Neural progenitor cell (in vitro differentiated cells): ENCODE measurements around the gene PRTFDC1. TPM values are rescaled to one million over a fixed set of nuclear protein-coding genes. Genes with fewer than 3 reads are reported as not detected.

Source experiments
- DNase-seq: peaks from one replicate; pipeline ENCODE4 v3.0.0-alpha.2; 2016; ENCODE audit warnings: low spot score
- H2AFZ ChIP-seq: fragments of 200-600 bp; sonication (generic); replicated peaks from 2 replicates; pipeline ENCODE4 v1.6.1; 2016; ENCODE audit warnings: antibody characterized with exemption
- H3F3A ChIP-seq: fragments of 200-600 bp; sonication (generic); 2 replicates; pipeline ENCODE4 v1.6.1; 2016; ENCODE audit warnings: antibody characterized with exemption, low read depth
- H3K27ac ChIP-seq: fragments of 200-600 bp; sonication (generic); 2 replicates; pipeline ENCODE4 v1.5.1; 2016; ENCODE audit warnings: mild to moderate bottlenecking
- H3K27me3 ChIP-seq: fragments of 200-600 bp; sonication (generic); 2 replicates; pipeline ENCODE4 v1.6.1; 2016; ENCODE audit warnings: mild to moderate bottlenecking, moderate library complexity
- H3K36me3 ChIP-seq: fragments of 200-600 bp; sonication (generic); 2 replicates; pipeline ENCODE4 v1.5.1; 2016
- H3K4me1 ChIP-seq: fragments of 200-600 bp; sonication (generic); 2 replicates; pipeline ENCODE4 v1.6.1; 2016; ENCODE audit warnings: mixed run types
- H3K4me2 ChIP-seq: fragments of 200-600 bp; sonication (generic); 2 replicates; pipeline ENCODE4 v1.6.1; 2016
- H3K4me3 ChIP-seq: fragments of 200-600 bp; sonication (generic); 2 replicates; pipeline ENCODE4 v1.5.1; 2016
- H3K79me2 ChIP-seq: fragments of 200-600 bp; sonication (generic); 2 replicates; pipeline ENCODE4 v1.6.1; 2016; ENCODE audit warnings: low read depth
- H3K9ac ChIP-seq: fragments of 200-600 bp; sonication (generic); 2 replicates; pipeline ENCODE4 v1.6.1; 2016
- H3K9me3 ChIP-seq: fragments of 200-600 bp; sonication (generic); 2 replicates; pipeline ENCODE4 v1.5.1; 2016; ENCODE audit warnings: low read depth
- H4K20me1 ChIP-seq: fragments of 200-600 bp; sonication (generic); 2 replicates; pipeline ENCODE4 v1.6.1; 2016; ENCODE audit warnings: low read depth
- H3K27ac Mint-ChIP-seq: 3 replicates; pipeline ENCODE4 v1.8.0; 2021; ENCODE audit warnings: mixed read lengths
- H3K27me3 Mint-ChIP-seq: 2 replicates; pipeline ENCODE4 v1.8.0; 2022; ENCODE audit warnings: low read depth, mild to moderate bottlenecking, inconsistent platforms, moderate library complexity, mixed read lengths; ENCODE audit not compliant: insufficient read depth
- H3K36me3 Mint-ChIP-seq: 3 replicates; pipeline ENCODE4 v1.8.0; 2021; ENCODE audit warnings: mixed read lengths
- H3K4me1 Mint-ChIP-seq: 3 replicates; pipeline ENCODE4 v1.8.0; 2021; ENCODE audit warnings: mixed read lengths
- H3K4me3 Mint-ChIP-seq: 3 replicates; pipeline ENCODE4 v1.8.0; 2021; ENCODE audit warnings: mild to moderate bottlenecking, moderate library complexity, mixed read lengths
- H3K9me3 Mint-ChIP-seq: 3 replicates; pipeline ENCODE4 v1.8.0; 2020; ENCODE audit warnings: mixed read lengths
- CTCF ChIP-seq: fragments of 200-600 bp; sonication (generic); IDR thresholded peaks from 2 replicates; pipeline ENCODE4 v1.5.1; 2017; ENCODE audit warnings: antibody characterized with exemption, mild to moderate bottlenecking
- EZH2 ChIP-seq: fragments of 200-600 bp; sonication (generic); IDR thresholded peaks from 2 replicates; pipeline ENCODE4 v1.6.1; 2017; ENCODE audit warnings: antibody characterized with exemption, mild to moderate bottlenecking, moderate library complexity
- EZH2phosphoT487 ChIP-seq: fragments of 200-600 bp; sonication (generic); IDR thresholded peaks from 2 replicates; pipeline ENCODE4 v1.6.1; 2017; ENCODE audit warnings: antibody characterized with exemption
- total RNA-seq: library from RNA; depleted of rRNA; stranded (reverse); fragments of >200 nt; gene quantifications from 2 replicates; pipeline ENCODE4 v1.2.3, GENCODE V29; 2015; ENCODE audit warnings: low replicate concordance

PRTFDC1 gene
- total RNA-seq, 1 donor from 2014 or later, result 37.7 TPM

- Mint-ChIP-seq H3K4me3 (peak overlapping the region; percentile 22), H3K27me3 (peaks cover 7% of the 10 kb centered on the region), H3K27ac (peak overlapping the region; percentile 75), H3K36me3 (no peaks in the 10 kb centered on the region), H3K4me1 (peaks cover 55% of the 10 kb centered on the region), H3K9me3 (peaks cover 3% of the 10 kb centered on the region)
- no peak overlapping the region for H2AFZ ChIP-seq
- no peaks in the 10 kb centered on the region for H4K20me1 ChIP-seq
- H3K4me3 ChIP-seq, result no peak overlapping the region
- H3F3A ChIP-seq, result peaks cover 13% of the 10 kb centered on the region
- no peak for DNase-seq
- H3K79me2 ChIP-seq, result no peaks in the 10 kb centered on the region
- no peaks in the 10 kb centered on the region for H3K9me3 ChIP-seq
- no peak overlapping the region for H3K27ac ChIP-seq
- H3K4me2 ChIP-seq, result no peak overlapping the region
- no peak overlapping the region for H3K9ac ChIP-seq
- no peaks in the 10 kb centered on the region for H3K27me3 ChIP-seq
- H3K36me3 ChIP-seq, result no peaks in the 10 kb centered on the region
- TF ChIP-seq CTCF (no peak), EZH2phosphoT487 (no peak), EZH2 (no peak)
- peaks cover 39% of the 10 kb centered on the region for H3K4me1 ChIP-seq
Observed at GRCh38 chr10:24850727-24851296, 101.6 kb downstream of the PRTFDC1 start.

GRCh38 chr10:24849501-24850299, 102.7 kb downstream of the PRTFDC1 start:
- no peak overlapping the region for H3K27ac ChIP-seq

GRCh38 chr10:24849051-24849450, 103.4 kb downstream of the PRTFDC1 start:
- Histone ChIP-seq H2AFZ (no peak overlapping the region), H3K79me2 (no peaks in the 10 kb centered on the region), H3F3A (peaks cover 13% of the 10 kb centered on the region), H3K4me3 (no peak overlapping the region), H3K36me3 (no peaks in the 10 kb centered on the region), H3K9ac (no peak overlapping the region), H3K27ac (no peak overlapping the region), H3K27me3 (no peaks in the 10 kb centered on the region), H4K20me1 (no peaks in the 10 kb centered on the region), H3K4me2 (peak overlapping the region; percentile 19), H3K9me3 (no peaks in the 10 kb centered on the region), H3K4me1 (peaks cover 39% of the 10 kb centered on the region)
- TF ChIP-seq EZH2 (no peak), CTCF (no peak), EZH2phosphoT487 (no peak)
- H3K27ac Mint-ChIP-seq, result peak overlapping the region; percentile 55
- no peaks in the 10 kb centered on the region for H3K36me3 Mint-ChIP-seq
- H3K9me3 Mint-ChIP-seq, result peaks cover 3% of the 10 kb centered on the region
- H3K27me3 Mint-ChIP-seq, result peaks cover 4% of the 10 kb centered on the region
- H3K4me1 Mint-ChIP-seq, result peaks cover 51% of the 10 kb centered on the region
- no peak overlapping the region for H3K4me3 Mint-ChIP-seq
- no peak for DNase-seq

More at GRCh38 chr10:24849501-24850299, 102.7 kb downstream of the PRTFDC1 start:
- peaks cover 51% of the 10 kb centered on the region for H3K4me1 Mint-ChIP-seq
- Histone ChIP-seq H2AFZ (no peak overlapping the region), H3K27me3 (no peaks in the 10 kb centered on the region), H3K4me3 (no peak overlapping the region), H3F3A (peaks cover 13% of the 10 kb centered on the region), H3K79me2 (no peaks in the 10 kb centered on the region), H4K20me1 (no peaks in the 10 kb centered on the region), H3K4me2 (peak overlapping the region; percentile 19), H3K4me1 (peaks cover 39% of the 10 kb centered on the region), H3K9me3 (no peaks in the 10 kb centered on the region), H3K36me3 (no peaks in the 10 kb centered on the region), H3K9ac (no peak overlapping the region)
- H3K36me3 Mint-ChIP-seq, result no peaks in the 10 kb centered on the region
- TF ChIP-seq EZH2phosphoT487, result no peak
- no peak for TF ChIP-seq CTCF
- no peak for TF ChIP-seq EZH2
- peaks cover 3% of the 10 kb centered on the region for H3K9me3 Mint-ChIP-seq
- no peak overlapping the region for H3K4me3 Mint-ChIP-seq
- peak overlapping the region; percentile 75 for H3K27ac Mint-ChIP-seq
- H3K27me3 Mint-ChIP-seq, result peaks cover 4% of the 10 kb centered on the region
- DNase-seq, result peak; percentile 38
